ENCODE results near the gene AGER. TPM values are rescaled to one million over a fixed set of nuclear protein-coding genes. Genes with fewer than 3 reads are reported as not detected.
A peak's percentile ranks its signal among the peaks of the same experiment; 100 is the strongest.

The AGER gene
- total and polyA plus RNA-seq, 7 donors: 1.9 to 10.6 (median 5.3) TPM; not detected in 1

DNA sequence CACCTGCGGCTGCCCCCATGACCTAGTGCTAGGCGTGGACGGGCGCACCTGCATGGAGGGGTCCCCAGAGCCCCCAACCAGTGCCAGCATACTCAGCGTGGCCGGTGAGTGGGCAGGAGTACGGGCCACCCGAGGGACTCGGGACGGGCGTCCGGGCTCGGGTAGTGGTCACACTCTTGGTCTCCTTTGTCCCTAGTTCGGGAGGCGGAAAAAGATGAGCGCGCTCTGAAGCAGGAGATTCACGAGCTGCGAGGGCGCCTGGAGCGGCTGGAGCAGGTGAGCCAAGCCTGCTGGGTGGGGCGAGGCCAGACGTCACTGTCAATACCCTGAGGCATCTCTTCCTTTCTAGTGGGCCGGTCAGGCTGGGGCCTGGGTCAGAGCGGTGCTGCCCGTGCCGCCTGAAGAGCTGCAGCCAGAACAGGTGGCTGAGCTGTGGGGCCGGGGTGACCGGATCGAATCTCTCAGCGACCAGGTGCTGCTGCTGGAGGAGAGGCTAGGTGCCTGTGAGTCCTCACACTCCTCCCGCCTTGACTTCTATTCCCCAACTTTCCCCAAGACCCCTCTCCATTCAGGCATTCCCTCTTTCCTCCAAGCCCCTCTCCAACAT, 16.8 kb downstream of the AGER start:
- intact Hi-C loops (cut with DNase I): no loop called here
- peaks cover 0 to 3% (median 0%) of the 10 kb centered on the region in 4 donors for H3K4me1 ChIP-seq
- H3K27me3 ChIP-seq: no peaks in the 10 kb centered on the region
- H3K36me3 ChIP-seq: peaks cover 27 to 84% (median 29%) of the 10 kb centered on the region in 4 donors
- DNase-seq: no peak
- H3K27ac ChIP-seq: peak overlapping the region in 1 of 4 donors; percentile 9
- H3K9me3 ChIP-seq: no peaks in the 10 kb centered on the region
- WGBS, 2 donors: 89 to 90% methylated on average over 32 of the region's 32 CpGs
- H3K4me3 ChIP-seq: no peak overlapping the region
- TF ChIP-seq POLR2AphosphoS5 (IDR thresholded peaks at IDR 0.05): no peak
- TF ChIP-seq EP300 (IDR thresholded peaks at IDR 0.05): no peak
- TF ChIP-seq, protein P1, sequence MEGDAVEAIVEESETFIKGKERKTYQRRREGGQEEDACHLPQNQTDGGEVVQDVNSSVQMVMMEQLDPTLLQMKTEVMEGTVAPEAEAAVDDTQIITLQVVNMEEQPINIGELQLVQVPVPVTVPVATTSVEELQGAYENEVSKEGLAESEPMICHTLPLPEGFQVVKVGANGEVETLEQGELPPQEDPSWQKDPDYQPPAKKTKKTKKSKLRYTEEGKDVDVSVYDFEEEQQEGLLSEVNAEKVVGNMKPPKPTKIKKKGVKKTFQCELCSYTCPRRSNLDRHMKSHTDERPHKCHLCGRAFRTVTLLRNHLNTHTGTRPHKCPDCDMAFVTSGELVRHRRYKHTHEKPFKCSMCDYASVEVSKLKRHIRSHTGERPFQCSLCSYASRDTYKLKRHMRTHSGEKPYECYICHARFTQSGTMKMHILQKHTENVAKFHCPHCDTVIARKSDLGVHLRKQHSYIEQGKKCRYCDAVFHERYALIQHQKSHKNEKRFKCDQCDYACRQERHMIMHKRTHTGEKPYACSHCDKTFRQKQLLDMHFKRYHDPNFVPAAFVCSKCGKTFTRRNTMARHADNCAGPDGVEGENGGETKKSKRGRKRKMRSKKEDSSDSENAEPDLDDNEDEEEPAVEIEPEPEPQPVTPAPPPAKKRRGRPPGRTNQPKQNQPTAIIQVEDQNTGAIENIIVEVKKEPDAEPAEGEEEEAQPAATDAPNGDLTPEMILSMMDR (IDR thresholded peaks at IDR 0.05): no peak
- TF ChIP-seq POLR2A (IDR thresholded peaks at IDR 0.05): no peak

DNA sequence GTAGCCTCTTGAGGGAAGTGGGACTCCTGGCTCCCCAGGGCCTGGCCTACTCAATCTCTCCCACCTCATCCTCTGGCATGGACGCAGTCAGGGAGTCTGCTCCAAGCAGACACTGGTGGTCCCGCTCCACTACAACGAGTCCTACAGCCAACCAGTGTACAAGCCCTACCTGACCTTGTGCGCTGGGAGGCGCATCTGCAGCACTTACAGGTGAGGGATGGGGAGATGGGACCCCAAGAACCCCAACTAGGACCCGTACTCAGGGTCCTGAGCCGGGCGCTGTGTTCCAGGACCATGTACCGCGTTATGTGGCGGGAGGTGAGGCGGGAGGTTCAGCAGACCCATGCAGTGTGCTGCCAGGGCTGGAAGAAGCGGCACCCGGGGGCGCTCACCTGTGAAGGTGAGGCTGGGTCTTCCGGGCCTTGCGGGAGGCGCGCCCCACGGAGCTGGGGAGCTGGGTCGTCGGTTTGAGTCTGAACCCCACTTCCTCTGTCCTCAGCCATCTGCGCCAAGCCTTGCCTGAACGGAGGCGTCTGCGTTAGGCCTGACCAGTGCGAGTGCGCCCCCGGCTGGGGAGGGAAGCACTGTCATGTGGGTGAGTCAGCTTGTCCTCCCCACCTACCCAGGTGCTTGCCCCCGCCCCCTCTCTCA, 17.5 kb downstream of the AGER start:
- Histone ChIP-seq H3K27me3 (no peaks in the 10 kb centered on the region), H3K36me3 (peaks cover 27 to 90% (median 29%) of the 10 kb centered on the region in 4 donors), H3K9me3 (no peaks in the 10 kb centered on the region), H3K4me1 (peaks cover 0 to 3% (median 0%) of the 10 kb centered on the region in 4 donors), H3K27ac (peak overlapping the region in 3 of 4 donors; percentile 5 to 16 (median 6)), H3K4me3 (no peak overlapping the region)
- 89 to 93% methylated on average over 30 of the region's 30 CpGs for WGBS, 2 donors
- no peak for DNase-seq
- no peak for TF ChIP-seq POLR2AphosphoS5 (IDR thresholded peaks at IDR 0.05)
- no peak for TF ChIP-seq EP300 (IDR thresholded peaks at IDR 0.05)
- no peak for TF ChIP-seq POLR2A (IDR thresholded peaks at IDR 0.05)
- TF ChIP-seq, protein P1 (IDR thresholded peaks at IDR 0.05): no peak
- intact Hi-C loops (cut with DNase I): no loop called here

DNA sequence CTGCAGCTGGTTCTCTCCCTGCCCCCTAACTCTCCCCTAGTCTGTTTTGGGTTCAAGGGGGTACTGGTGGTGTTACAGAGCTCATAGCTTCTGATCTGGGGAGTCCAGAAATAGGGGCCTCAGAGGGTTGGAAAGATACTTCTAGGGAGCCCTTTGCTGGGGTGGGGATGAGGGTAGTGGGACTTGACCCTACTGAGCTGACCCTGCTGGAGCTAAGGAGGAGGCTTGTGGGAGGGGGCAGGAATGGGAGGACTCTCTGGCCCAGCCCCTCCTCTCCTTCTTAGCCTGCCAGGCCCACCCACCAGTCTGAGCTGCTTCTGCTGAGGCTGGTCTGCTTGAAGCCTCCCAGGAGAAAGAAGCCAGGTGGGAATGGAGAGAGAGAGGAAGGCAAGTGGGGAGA, 19.8 kb downstream of the AGER start, which contains the start of gene EGFL8:
Gene EGFL8, plus strand, starts transcription at position 301 of the 400 bp plus-strand sequence. CDS start 1,571 bp downstream, outside the sequence.
- H3K4me1 ChIP-seq: peaks cover 0 to 3% (median 0%) of the 10 kb centered on the region in 4 donors
- H3K4me3 ChIP-seq: no peak within 1 kb of the TSS
- H3K27ac ChIP-seq: peak within 1 kb of the TSS; percentile 53 to 60 (median 56)
- DNase-seq: no peak
- peaks cover 8 to 76% (median 25%) of the 10 kb centered on the region in 4 donors for H3K36me3 ChIP-seq
- no peaks in the 10 kb centered on the region for H3K9me3 ChIP-seq
- H3K27me3 ChIP-seq: no peaks in the 10 kb centered on the region
- intact Hi-C loops (cut with DNase I): no loop called here
- no peak for TF ChIP-seq POLR2AphosphoS5 (IDR thresholded peaks at IDR 0.05)
- TF ChIP-seq POLR2A (IDR thresholded peaks at IDR 0.05): no peak
- TF ChIP-seq, protein P1 (IDR thresholded peaks at IDR 0.05): no peak

DNA sequence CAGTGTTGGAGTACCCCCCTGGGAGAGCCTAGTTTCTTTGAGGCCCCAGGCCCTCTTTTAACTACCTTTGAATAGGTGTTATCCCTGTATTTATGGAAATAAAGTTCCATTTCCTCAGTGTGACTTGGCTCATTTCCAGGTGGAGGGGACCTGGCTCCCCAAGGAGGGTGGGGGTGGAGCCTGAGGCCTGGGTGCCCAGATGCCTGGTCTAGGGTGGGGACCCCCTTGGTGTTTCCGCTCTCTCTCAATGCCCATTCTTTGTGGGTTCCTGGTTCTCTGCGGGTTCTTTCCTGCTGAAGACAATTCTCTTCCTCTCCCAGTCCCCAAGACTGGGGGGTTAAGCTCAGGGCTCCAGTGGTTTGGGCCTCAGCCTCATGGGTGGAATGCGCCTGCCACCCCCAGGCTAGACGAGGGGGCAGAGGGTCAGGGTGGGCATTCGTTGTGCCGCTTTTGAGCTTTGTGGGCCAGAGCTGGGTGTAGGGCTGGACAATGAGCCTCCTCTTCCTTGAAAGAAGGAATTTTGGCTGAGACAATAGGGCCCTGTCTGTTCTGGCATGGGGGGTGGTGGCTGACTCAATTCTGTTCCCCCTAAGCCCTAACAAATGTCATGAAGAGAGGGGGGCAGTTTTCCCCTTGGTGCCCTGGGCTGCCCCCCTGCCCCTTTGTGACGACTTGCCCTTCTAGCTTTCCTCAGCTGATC, 20.3 kb downstream of the AGER start:
- H3K36me3 ChIP-seq: peaks cover 10 to 74% (median 24%) of the 10 kb centered on the region in 4 donors
- no peaks in the 10 kb centered on the region for H3K9me3 ChIP-seq
- no peak overlapping the region for H3K4me3 ChIP-seq
- TF ChIP-seq EP300 (IDR thresholded peaks at IDR 0.05): no peak
- TF ChIP-seq, protein P1 (IDR thresholded peaks at IDR 0.05): no peak
- no peak for TF ChIP-seq POLR2AphosphoS5 (IDR thresholded peaks at IDR 0.05)
- no peak for TF ChIP-seq POLR2A (IDR thresholded peaks at IDR 0.05)
- no peaks in the 10 kb centered on the region for H3K27me3 ChIP-seq
- DNase-seq: no peak
- WGBS, 2 donors: 92% methylated on average over 7 of the region's 7 CpGs
- H3K4me1 ChIP-seq: peaks cover 0 to 3% (median 0%) of the 10 kb centered on the region in 4 donors
- H3K27ac ChIP-seq: peak overlapping the region; percentile 53 to 60 (median 56)
- intact Hi-C loops (cut with DNase I): no loop called here

All from sigmoid colon (tissue), 7 donors.